ENCODE measurements around the gene DDX1.

GRCh38 chr2:15657759-15658158, 66.1 kb downstream of the DDX1 start:
- TF ChIP-seq CTCF (IDR thresholded peaks at IDR 0.05) (no peak), POLR2A (IDR thresholded peaks at IDR 0.05) (no peak)
